Measurements from ENCODE around the gene GREB1. TPM values are rescaled to one million over a fixed set of nuclear protein-coding genes. Genes with fewer than 3 reads are reported as not detected.
A peak's percentile ranks its signal among the peaks of the same experiment; 100 is the strongest.

The GREB1 gene
- total and polyA plus RNA-seq, 2 of the 13 experiments (the other 11 are each of a cell fraction or from before 2014, with no cell fraction given) = 31.3 to 61.2 TPM

DNA sequence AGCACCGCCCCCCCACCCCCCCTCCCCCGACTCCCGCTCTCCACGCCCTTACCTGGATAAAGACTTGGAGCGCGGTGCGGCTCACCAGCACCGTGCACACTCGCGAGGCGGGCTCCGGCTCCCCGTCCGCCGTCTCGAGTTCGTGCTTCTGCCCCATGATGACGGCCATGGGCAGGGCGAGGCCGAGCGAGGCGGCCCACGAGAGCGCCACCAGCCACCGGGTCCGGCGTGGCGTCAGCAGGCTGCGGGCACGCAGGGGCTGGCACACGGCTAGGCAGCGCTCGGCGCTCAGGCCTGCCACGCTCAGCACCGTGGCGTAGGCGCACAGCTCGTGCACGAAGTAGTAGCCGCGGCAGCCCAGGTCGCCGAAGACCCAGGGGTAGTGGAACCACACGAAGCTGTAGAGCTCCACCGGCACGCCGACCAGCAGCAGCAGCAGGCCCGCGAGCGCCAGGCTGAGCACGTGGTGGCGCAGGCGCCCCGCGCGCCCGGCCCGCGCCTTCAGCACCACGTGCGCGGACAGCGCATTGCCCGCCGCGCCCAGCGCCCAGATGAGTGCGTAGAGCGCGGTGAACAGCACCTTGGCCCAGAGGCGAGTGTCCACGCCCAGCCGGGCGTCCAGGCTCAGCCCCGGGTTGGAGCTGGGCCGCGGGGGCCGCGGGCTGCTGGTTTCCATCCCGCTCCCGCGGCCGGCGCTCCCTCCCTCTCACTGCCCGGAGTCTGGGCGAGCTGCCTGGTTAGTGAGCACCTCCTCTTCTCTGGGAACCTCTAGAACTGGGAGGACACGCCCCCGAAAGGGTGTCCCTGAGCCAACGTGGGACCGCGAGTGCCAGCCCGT, 135.8 kb downstream of the GREB1 start, which contains the start of gene NTSR2 (continued):
- no peak for TF ChIP-seq ASH2L (IDR thresholded peaks at IDR 0.05; ENCODE audit: insufficient read length, low read depth, low read length)
- peak; percentile 92 for TF ChIP-seq ZNF672 (CRISPR knock-in tag; IDR thresholded peaks at IDR 0.05)
- TF ChIP-seq, protein P1, sequence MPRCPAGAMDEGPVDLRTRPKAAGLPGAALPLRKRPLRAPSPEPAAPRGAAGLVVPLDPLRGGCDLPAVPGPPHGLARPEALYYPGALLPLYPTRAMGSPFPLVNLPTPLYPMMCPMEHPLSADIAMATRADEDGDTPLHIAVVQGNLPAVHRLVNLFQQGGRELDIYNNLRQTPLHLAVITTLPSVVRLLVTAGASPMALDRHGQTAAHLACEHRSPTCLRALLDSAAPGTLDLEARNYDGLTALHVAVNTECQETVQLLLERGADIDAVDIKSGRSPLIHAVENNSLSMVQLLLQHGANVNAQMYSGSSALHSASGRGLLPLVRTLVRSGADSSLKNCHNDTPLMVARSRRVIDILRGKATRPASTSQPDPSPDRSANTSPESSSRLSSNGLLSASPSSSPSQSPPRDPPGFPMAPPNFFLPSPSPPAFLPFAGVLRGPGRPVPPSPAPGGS (CRISPR knock-in tag; IDR thresholded peaks at IDR 0.05) = peak; percentile 99
- TF ChIP-seq, protein P2, sequence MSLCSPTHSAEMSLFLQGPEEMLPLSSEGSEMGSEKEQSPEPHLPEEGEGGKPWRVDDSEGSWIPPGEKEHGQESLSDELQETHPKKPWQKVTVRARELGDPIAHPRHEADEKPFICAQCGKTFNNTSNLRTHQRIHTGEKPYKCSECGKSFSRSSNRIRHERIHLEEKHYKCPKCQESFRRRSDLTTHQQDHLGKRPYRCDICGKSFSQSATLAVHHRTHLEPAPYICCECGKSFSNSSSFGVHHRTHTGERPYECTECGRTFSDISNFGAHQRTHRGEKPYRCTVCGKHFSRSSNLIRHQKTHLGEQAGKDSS (CRISPR knock-in tag; IDR thresholded peaks at IDR 0.05; ENCODE audit: borderline replicate concordance, low read depth) = peak; percentile 99
- peak; percentile 99 for TF ChIP-seq ZNF782 (CRISPR knock-in tag; IDR thresholded peaks at IDR 0.05; ENCODE audit: borderline replicate concordance)
- no peak for TF ChIP-seq SNAI1 (CRISPR knock-in tag; IDR thresholded peaks at IDR 0.05; ENCODE audit: borderline replicate concordance)
- TF ChIP-seq KDM3A (CRISPR knock-in tag; IDR thresholded peaks at IDR 0.05; ENCODE audit: low read depth) = peak; percentile 83; the same call in 1 of the 2 replicates
- TF ChIP-seq ONECUT2 (CRISPR knock-in tag; IDR thresholded peaks at IDR 0.05) = peak; percentile 63
- peak; percentile 92 for TF ChIP-seq PPARG (CRISPR knock-in tag; conservative IDR thresholded peaks at IDR 0.05)
- TF ChIP-seq, protein P3, sequence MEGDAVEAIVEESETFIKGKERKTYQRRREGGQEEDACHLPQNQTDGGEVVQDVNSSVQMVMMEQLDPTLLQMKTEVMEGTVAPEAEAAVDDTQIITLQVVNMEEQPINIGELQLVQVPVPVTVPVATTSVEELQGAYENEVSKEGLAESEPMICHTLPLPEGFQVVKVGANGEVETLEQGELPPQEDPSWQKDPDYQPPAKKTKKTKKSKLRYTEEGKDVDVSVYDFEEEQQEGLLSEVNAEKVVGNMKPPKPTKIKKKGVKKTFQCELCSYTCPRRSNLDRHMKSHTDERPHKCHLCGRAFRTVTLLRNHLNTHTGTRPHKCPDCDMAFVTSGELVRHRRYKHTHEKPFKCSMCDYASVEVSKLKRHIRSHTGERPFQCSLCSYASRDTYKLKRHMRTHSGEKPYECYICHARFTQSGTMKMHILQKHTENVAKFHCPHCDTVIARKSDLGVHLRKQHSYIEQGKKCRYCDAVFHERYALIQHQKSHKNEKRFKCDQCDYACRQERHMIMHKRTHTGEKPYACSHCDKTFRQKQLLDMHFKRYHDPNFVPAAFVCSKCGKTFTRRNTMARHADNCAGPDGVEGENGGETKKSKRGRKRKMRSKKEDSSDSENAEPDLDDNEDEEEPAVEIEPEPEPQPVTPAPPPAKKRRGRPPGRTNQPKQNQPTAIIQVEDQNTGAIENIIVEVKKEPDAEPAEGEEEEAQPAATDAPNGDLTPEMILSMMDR (CRISPR knock-in tag; IDR thresholded peaks at IDR 0.05) = peak; percentile 61
- TF ChIP-seq, protein P4, sequence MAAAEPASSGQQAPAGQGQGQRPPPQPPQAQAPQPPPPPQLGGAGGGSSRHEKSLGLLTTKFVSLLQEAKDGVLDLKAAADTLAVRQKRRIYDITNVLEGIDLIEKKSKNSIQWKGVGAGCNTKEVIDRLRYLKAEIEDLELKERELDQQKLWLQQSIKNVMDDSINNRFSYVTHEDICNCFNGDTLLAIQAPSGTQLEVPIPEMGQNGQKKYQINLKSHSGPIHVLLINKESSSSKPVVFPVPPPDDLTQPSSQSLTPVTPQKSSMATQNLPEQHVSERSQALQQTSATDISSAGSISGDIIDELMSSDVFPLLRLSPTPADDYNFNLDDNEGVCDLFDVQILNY (CRISPR knock-in tag; conservative IDR thresholded peaks at IDR 0.05) = peak; percentile 93
- TF ChIP-seq ZNF20 (CRISPR knock-in tag; IDR thresholded peaks at IDR 0.05) = no peak
- TF ChIP-seq, protein P5, sequence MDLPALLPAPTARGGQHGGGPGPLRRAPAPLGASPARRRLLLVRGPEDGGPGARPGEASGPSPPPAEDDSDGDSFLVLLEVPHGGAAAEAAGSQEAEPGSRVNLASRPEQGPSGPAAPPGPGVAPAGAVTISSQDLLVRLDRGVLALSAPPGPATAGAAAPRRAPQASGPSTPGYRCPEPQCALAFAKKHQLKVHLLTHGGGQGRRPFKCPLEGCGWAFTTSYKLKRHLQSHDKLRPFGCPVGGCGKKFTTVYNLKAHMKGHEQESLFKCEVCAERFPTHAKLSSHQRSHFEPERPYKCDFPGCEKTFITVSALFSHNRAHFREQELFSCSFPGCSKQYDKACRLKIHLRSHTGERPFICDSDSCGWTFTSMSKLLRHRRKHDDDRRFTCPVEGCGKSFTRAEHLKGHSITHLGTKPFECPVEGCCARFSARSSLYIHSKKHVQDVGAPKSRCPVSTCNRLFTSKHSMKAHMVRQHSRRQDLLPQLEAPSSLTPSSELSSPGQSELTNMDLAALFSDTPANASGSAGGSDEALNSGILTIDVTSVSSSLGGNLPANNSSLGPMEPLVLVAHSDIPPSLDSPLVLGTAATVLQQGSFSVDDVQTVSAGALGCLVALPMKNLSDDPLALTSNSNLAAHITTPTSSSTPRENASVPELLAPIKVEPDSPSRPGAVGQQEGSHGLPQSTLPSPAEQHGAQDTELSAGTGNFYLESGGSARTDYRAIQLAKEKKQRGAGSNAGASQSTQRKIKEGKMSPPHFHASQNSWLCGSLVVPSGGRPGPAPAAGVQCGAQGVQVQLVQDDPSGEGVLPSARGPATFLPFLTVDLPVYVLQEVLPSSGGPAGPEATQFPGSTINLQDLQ (CRISPR knock-in tag; IDR thresholded peaks at IDR 0.05) = peak; percentile 98
- TF ChIP-seq NFYC (CRISPR knock-in tag; IDR thresholded peaks at IDR 0.05) = peak; percentile 51
- TF ChIP-seq, protein P6, sequence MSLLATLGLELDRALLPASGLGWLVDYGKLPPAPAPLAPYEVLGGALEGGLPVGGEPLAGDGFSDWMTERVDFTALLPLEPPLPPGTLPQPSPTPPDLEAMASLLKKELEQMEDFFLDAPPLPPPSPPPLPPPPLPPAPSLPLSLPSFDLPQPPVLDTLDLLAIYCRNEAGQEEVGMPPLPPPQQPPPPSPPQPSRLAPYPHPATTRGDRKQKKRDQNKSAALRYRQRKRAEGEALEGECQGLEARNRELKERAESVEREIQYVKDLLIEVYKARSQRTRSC (CRISPR knock-in tag; IDR thresholded peaks at IDR 0.05; ENCODE audit: low read depth) = peak; percentile 99
- peak; percentile 95 for TF ChIP-seq RFXANK (CRISPR knock-in tag; IDR thresholded peaks at IDR 0.05)
- TF ChIP-seq MTA1 (CRISPR knock-in tag; IDR thresholded peaks at IDR 0.05; ENCODE audit: borderline replicate concordance) = peak; percentile 96
- peak; percentile 79 for TF ChIP-seq GABPB1 (CRISPR knock-in tag; IDR thresholded peaks at IDR 0.05)
- TF ChIP-seq ZMYM2 (CRISPR knock-in tag; IDR thresholded peaks at IDR 0.05) = no peak
- TF ChIP-seq ZNF232 (CRISPR knock-in tag; IDR thresholded peaks at IDR 0.05; ENCODE audit: borderline replicate concordance) = peak; percentile 99
- TF ChIP-seq PITX1 (CRISPR knock-in tag; IDR thresholded peaks at IDR 0.05) = 0 out of 2 replicates have a peak, but pooled peaks have one; percentile 20

All from HepG2 (cell line).